HepG2 (cell line): ENCODE measurements around the gene PCAT6. TPM values are rescaled to one million over a fixed set of nuclear protein-coding genes. Genes with fewer than 3 reads are reported as not detected.

Experiments
- E2F1 ChIP-seq: sonication (generic); formaldehyde crosslinking; IDR thresholded peaks from 2 replicates; pipeline ENCODE4 v1.5.0; 2020; ENCODE audit warnings: missing genetic modification reagents
- HOXA3 ChIP-seq: sonication (generic); formaldehyde crosslinking; IDR thresholded peaks from 2 replicates; pipeline ENCODE4 v1.5.0; 2020; ENCODE audit warnings: missing genetic modification reagents
- NRL ChIP-seq: sonication (generic); formaldehyde crosslinking; IDR thresholded peaks from 2 replicates; pipeline ENCODE4 v1.5.0; 2020; ENCODE audit warnings: missing genetic modification reagents, mild to moderate bottlenecking, moderate library complexity, borderline replicate concordance
- RFX3 ChIP-seq: IDR thresholded peaks from 2 replicates; pipeline ENCODE4 v1.6.1; 2016; ENCODE audit warnings: missing biosample characterization, missing genetic modification reagents
- SMAD1 ChIP-seq: sonication (generic); formaldehyde crosslinking; IDR thresholded peaks from 2 replicates; pipeline ENCODE4 v1.4.0; 2020; ENCODE audit warnings: missing genetic modification reagents, low read depth, mild to moderate bottlenecking, borderline replicate concordance
- TCF12 ChIP-seq, 2 experiments: fragments of 450-650 bp in 1 of 2; sonication (generic) in 1 of 2; formaldehyde crosslinking in 1 of 2; IDR thresholded peaks; 2 replicates each; pipeline versions ENCODE4 v1.6.1 to v1.8.0; 2017 to 2022; ENCODE audit warnings: antibody characterized with exemption in 1 of 2, mild to moderate bottlenecking in 1 of 2, missing genetic modification reagents in 1 of 2, moderate library complexity in 1 of 2
- ZBTB46 ChIP-seq: sonication (generic); formaldehyde crosslinking; IDR thresholded peaks from 2 replicates; pipeline ENCODE4 v1.4.0; 2020; ENCODE audit warnings: mild to moderate bottlenecking, missing genetic modification reagents, borderline replicate concordance
- ZNF282 ChIP-seq: fragments of 450-650 bp; IDR thresholded peaks from 2 replicates; pipeline ENCODE4 v1.6.1; 2018; ENCODE audit not compliant: partially characterized antibody
- ZNF749 ChIP-seq: sonication (generic); formaldehyde crosslinking; IDR thresholded peaks from 2 replicates; pipeline ENCODE4 v1.8.0; 2022; ENCODE audit warnings: mild to moderate bottlenecking, missing genetic modification reagents, moderate library complexity, borderline replicate concordance
- ZNF841 ChIP-seq: sonication (generic); formaldehyde crosslinking; IDR thresholded peaks from 2 replicates; pipeline ENCODE4 v1.8.1; 2023; ENCODE audit warnings: missing genetic modification reagents, borderline replicate concordance
- ZSCAN25 ChIP-seq: sonication (generic); formaldehyde crosslinking; IDR thresholded peaks from 2 replicates; pipeline ENCODE4 v1.8.0; 2022; ENCODE audit warnings: mild to moderate bottlenecking, missing genetic modification reagents
- polyA plus RNA-seq, 8 experiments: library from polyadenylated mRNA; depleted of rRNA in 3 of 8; stranded (reverse) in 7 of 8; unstranded in 1 of 8; fragments of >200 nt; fragmentation: Illumina TruSeq in 4 of 8; extraction: Trizol in 4 of 8; gene quantifications; 2 replicates each; pipeline versions ENCODE4 v1.2.1 to v1.2.3, GENCODE V29; 2011 to 2016; ENCODE audit warnings: low read depth in 4 of 8, missing spikeins in 1 of 8, mixed read lengths in 1 of 8; ENCODE audit not compliant: insufficient read depth in 1 of 8
- total RNA-seq, 5 experiments: library from RNA; depleted of rRNA; stranded (reverse); fragments of >200 nt; fragmentation: Illumina TruSeq; extraction: Trizol; gene quantifications; 2 replicates each; pipeline ENCODE4 v1.2.3, GENCODE V29; 2016; ENCODE audit warnings: low read depth in 1 of 5
- TF ChIP-seq, protein P1 (sequence below): sonication (generic); formaldehyde crosslinking; IDR thresholded peaks from one replicate; pipeline ENCODE4 v1.5.1; 2020; ENCODE audit warnings: mild to moderate bottlenecking, missing genetic modification reagents; ENCODE audit errors: not compliant biosample characterization
- TF ChIP-seq, protein P2 (sequence below): sonication (generic); formaldehyde crosslinking; IDR thresholded peaks from 2 replicates; pipeline ENCODE4 v1.8.1; 2023; ENCODE audit warnings: mild to moderate bottlenecking, missing genetic modification reagents
- TF ChIP-seq, protein P3 (sequence below): sonication (generic); formaldehyde crosslinking; IDR thresholded peaks from 2 replicates; pipeline ENCODE4 v1.4.0; 2020; ENCODE audit warnings: low read depth, mild to moderate bottlenecking, missing genetic modification reagents

Gene PCAT6
- total and polyA plus RNA-seq, 2 of the 13 experiments (the other 11 are each of a cell fraction or from before 2014, with no cell fraction given), result 0.60 to 4.4 TPM

GRCh38 chr1:202810615-202811295 is at the start of gene PCAT6 (continued):
- TF ChIP-seq, protein P1, sequence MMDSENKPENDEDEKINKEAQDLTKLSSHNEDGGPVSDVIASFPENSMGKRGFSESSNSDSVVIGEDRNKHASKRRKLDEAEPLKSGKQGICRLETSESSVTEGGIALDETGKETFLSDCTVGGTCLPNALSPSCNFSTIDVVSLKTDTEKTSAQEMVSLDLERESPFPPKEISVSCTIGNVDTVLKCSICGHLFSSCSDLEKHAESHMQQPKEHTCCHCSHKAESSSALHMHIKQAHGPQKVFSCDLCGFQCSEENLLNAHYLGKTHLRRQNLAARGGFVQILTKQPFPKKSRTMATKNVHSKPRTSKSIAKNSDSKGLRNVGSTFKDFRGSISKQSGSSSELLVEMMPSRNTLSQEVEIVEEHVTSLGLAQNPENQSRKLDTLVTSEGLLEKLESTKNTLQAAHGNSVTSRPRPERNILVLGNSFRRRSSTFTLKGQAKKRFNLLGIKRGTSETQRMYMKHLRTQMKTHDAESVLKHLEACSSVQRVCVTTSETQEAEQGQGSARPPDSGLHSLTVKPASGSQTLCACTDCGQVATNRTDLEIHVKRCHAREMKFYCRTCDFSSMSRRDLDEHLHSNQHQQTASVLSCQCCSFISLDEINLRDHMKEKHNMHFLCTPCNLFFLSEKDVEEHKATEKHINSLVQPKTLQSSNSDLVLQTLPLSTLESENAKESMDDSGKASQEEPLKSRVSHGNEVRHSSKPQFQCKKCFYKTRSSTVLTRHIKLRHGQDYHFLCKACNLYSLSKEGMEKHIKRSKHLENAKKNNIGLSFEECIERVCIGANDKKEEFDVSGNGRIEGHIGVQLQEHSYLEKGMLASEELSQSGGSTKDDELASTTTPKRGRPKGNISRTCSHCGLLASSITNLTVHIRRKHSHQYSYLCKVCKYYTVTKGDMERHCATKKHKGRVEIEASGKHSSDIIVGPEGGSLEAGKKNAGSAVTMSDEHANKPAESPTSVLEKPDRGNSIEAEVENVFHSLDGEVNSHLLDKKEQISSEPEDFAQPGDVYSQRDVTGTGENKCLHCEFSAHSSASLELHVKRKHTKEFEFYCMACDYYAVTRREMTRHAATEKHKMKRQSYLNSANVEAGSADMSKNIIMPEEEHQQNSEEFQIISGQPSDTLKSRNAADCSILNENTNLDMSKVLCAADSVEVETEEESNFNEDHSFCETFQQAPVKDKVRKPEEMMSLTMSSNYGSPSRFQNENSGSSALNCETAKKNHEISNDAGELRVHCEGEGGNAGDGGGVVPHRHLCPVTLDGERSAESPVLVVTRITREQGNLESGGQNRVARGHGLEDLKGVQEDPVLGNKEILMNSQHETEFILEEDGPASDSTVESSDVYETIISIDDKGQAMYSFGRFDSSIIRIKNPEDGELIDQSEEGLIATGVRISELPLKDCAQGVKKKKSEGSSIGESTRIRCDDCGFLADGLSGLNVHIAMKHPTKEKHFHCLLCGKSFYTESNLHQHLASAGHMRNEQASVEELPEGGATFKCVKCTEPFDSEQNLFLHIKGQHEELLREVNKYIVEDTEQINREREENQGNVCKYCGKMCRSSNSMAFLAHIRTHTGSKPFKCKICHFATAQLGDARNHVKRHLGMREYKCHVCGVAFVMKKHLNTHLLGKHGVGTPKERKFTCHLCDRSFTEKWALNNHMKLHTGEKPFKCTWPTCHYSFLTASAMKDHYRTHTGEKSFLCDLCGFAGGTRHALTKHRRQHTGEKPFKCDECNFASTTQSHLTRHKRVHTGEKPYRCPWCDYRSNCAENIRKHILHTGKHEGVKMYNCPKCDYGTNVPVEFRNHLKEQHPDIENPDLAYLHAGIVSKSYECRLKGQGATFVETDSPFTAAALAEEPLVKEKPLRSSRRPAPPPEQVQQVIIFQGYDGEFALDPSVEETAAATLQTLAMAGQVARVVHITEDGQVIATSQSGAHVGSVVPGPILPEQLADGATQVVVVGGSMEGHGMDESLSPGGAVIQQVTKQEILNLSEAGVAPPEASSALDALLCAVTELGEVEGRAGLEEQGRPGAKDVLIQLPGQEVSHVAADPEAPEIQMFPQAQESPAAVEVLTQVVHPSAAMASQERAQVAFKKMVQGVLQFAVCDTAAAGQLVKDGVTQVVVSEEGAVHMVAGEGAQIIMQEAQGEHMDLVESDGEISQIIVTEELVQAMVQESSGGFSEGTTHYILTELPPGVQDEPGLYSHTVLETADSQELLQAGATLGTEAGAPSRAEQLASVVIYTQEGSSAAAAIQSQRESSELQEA (CRISPR knock-in tag), result peak; percentile 51
- no peak for TF ChIP-seq ZBTB46 (CRISPR knock-in tag)
- TF ChIP-seq, protein P2, sequence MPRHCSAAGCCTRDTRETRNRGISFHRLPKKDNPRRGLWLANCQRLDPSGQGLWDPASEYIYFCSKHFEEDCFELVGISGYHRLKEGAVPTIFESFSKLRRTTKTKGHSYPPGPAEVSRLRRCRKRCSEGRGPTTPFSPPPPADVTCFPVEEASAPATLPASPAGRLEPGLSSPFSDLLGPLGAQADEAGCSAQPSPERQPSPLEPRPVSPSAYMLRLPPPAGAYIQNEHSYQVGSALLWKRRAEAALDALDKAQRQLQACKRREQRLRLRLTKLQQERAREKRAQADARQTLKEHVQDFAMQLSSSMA (CRISPR knock-in tag), result peak; percentile 83; the same call in 1 of the 2 replicates
- no peak for TF ChIP-seq RFX3 (CRISPR knock-in tag)
- peak; percentile 58 for TF ChIP-seq E2F1 (CRISPR knock-in tag)
- TF ChIP-seq ZNF841, result peak; percentile 50; the same call in 1 of the 2 replicates
- TF ChIP-seq HOXA3, result peak; percentile 80
- TF ChIP-seq ZSCAN25 (CRISPR knock-in tag), result no peak
- no peak for TF ChIP-seq ZNF749
- no peak for TF ChIP-seq NRL (CRISPR knock-in tag)
- no peak for TF ChIP-seq SMAD1
- TF ChIP-seq, protein P3, sequence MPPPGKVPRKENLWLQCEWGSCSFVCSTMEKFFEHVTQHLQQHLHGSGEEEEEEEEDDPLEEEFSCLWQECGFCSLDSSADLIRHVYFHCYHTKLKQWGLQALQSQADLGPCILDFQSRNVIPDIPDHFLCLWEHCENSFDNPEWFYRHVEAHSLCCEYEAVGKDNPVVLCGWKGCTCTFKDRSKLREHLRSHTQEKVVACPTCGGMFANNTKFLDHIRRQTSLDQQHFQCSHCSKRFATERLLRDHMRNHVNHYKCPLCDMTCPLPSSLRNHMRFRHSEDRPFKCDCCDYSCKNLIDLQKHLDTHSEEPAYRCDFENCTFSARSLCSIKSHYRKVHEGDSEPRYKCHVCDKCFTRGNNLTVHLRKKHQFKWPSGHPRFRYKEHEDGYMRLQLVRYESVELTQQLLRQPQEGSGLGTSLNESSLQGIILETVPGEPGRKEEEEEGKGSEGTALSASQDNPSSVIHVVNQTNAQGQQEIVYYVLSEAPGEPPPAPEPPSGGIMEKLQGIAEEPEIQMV (CRISPR knock-in tag), result 0 out of 2 replicates have a peak, but pooled peaks have one; percentile 24
- no peak for TF ChIP-seq TCF12 (IDR thresholded peaks at IDR 0.05)
- TF ChIP-seq TCF12 (CRISPR knock-in tag; IDR thresholded peaks at IDR 0.05), result peak; percentile 45; the same call in 1 of the 2 replicates
- TF ChIP-seq ZNF282, result no peak
